Ecto neural progenitor cell (in vitro differentiated cells): ENCODE data around the gene NDUFA13.

Source experiments
- DNase-seq: peaks from one replicate; pipeline ENCODE4 v3.0.0-alpha.2; 2018; ENCODE audit warnings: low spot score

The NDUFA13 gene

GRCh38 chr19:19489804-19490204, 26.2 kb upstream of the NDUFA13 start:
- DNase-seq: no peak

- peak; percentile 83 for DNase-seq
Observed at GRCh38 chr19:19490214-19490968, 25.6 kb upstream of the NDUFA13 start.

- DNase-seq: no peak
Observed at GRCh38 chr19:19491321-19492025, 24.6 kb upstream of the NDUFA13 start.

GRCh38 chr19:19492026-19492610, 23.9 kb upstream of the NDUFA13 start:
- DNase-seq: no peak

GRCh38 chr19:19493841-19494546, 22.0 kb upstream of the NDUFA13 start:
- no peak for DNase-seq

- DNase-seq: no peak
Observed at GRCh38 chr19:19495614-19496603, 20.1 kb upstream of the NDUFA13 start.

GRCh38 chr19:19498255-19498991, 17.6 kb upstream of the NDUFA13 start:
- no peak for DNase-seq

- no peak for DNase-seq
Observed at GRCh38 chr19:19499272-19499995, 16.6 kb upstream of the NDUFA13 start.

- no peak for DNase-seq
Observed at GRCh38 chr19:19500975-19501644, 14.9 kb upstream of the NDUFA13 start.

GRCh38 chr19:19501798-19502197, 14.2 kb upstream of the NDUFA13 start:
- no peak for DNase-seq

GRCh38 chr19:19502281-19502680, 13.7 kb upstream of the NDUFA13 start:
- no peak for DNase-seq

- DNase-seq: no peak
Observed at GRCh38 chr19:19502808-19503602, 13.0 kb upstream of the NDUFA13 start.

GRCh38 chr19:19504754-19505668, 11.0 kb upstream of the NDUFA13 start:
- no peak for DNase-seq

- no peak for DNase-seq
Observed at GRCh38 chr19:19505669-19506326, 10.2 kb upstream of the NDUFA13 start.

- no peak for DNase-seq
Observed at GRCh38 chr19:19506592-19506991, 9.4 kb upstream of the NDUFA13 start.

GRCh38 chr19:19507354-19507753, 8.7 kb upstream of the NDUFA13 start:
- no peak for DNase-seq

GRCh38 chr19:19508217-19508616, 7.8 kb upstream of the NDUFA13 start:
- DNase-seq: no peak
